ENCODE data around the gene USE1. TPM values are rescaled to one million over a fixed set of nuclear protein-coding genes. Genes with fewer than 3 reads are reported as not detected.

Gene USE1
- total and polyA plus RNA-seq, 2 of the 4 experiments (the other 2 are of a cell fraction): 17.2 to 24.2 TPM

- no peaks in the 10 kb centered on the region for H3K9me3 ChIP-seq (ENCODE audit: control insufficient read depth, insufficient read depth, low read length)
- ChIA-PET POLR2A (ENCODE audit: unreplicated experiment) (no interaction called here), CTCF (no interaction called here)
- BruUV-seq (replicated peaks): no TSS peak
- H3K4ac ChIP-seq (ENCODE audit: low read depth, low read length): no peak overlapping the region
- no peak overlapping the region for H3K27ac ChIP-seq (ENCODE audit: insufficient read depth, low read length)
- 87% methylated on average over 4 of the region's 24 CpGs; no CpG with 5 or more reads in 1 of the 2 experiments for WGBS, 2 experiments (ENCODE audit: extremely low coverage in 2 of 2, insufficient read length in 1 of 2)
- H3K9me1 ChIP-seq (ENCODE audit: insufficient read depth, low read length): peaks cover 6% of the 10 kb centered on the region; the same call in 1 of the 2 replicates
- no peak for ATAC-seq (ENCODE audit: low read depth)
- no peak overlapping the region for H4K91ac ChIP-seq (ENCODE audit: insufficient read depth, low read depth, low read length)
- TF ChIP-seq POLR2A (IDR thresholded peaks at IDR 0.05; ENCODE audit: low read depth, low read length) (no peak), FOS (IDR thresholded peaks at IDR 0.05; ENCODE audit: low read depth, low read length) (no peak), RCOR1 (IDR thresholded peaks at IDR 0.05; ENCODE audit: insufficient replicate concordance, low read length) (no peak), BHLHE40 (IDR thresholded peaks at IDR 0.05; ENCODE audit: low read depth, low read length) (no peak), RAD21 (IDR thresholded peaks at IDR 0.05; ENCODE audit: low read length) (no peak), CEBPB (IDR thresholded peaks at IDR 0.05; ENCODE audit: low read depth, low read length) (no peak), CTCF (conservative IDR thresholded peaks at IDR 0.05; ENCODE audit: low read depth, low read length) (no peak), CHD1 (IDR thresholded peaks at IDR 0.05; ENCODE audit: low read depth, low read length) (no peak), ELK1 (IDR thresholded peaks at IDR 0.05; ENCODE audit: borderline replicate concordance, low read depth, low read length) (no peak), MAZ (IDR thresholded peaks at IDR 0.05; ENCODE audit: borderline replicate concordance, low read depth, low read length) (no peak), NFE2L2 (IDR thresholded peaks at IDR 0.05; ENCODE audit: low read depth, low read length) (no peak), RFX5 (IDR thresholded peaks at IDR 0.05; ENCODE audit: low read depth, low read length) (no peak)
- TF ChIP-seq, protein P1, sequence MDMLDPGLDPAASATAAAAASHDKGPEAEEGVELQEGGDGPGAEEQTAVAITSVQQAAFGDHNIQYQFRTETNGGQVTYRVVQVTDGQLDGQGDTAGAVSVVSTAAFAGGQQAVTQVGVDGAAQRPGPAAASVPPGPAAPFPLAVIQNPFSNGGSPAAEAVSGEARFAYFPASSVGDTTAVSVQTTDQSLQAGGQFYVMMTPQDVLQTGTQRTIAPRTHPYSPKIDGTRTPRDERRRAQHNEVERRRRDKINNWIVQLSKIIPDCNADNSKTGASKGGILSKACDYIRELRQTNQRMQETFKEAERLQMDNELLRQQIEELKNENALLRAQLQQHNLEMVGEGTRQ (IDR thresholded peaks at IDR 0.05; ENCODE audit: low read depth, low read length): no peak
- H3K9ac ChIP-seq (ENCODE audit: low read depth, low read length): no peak overlapping the region
- H2AK9ac ChIP-seq (replicated peaks; ENCODE audit: low read depth, low read length, poor library complexity): no peak overlapping the region
- H2AFZ ChIP-seq (replicated peaks; ENCODE audit: low read length, poor library complexity): no peak overlapping the region
- no peak overlapping the region for H3K23ac ChIP-seq (ENCODE audit: low read depth, low read length)
- no peak overlapping the region for H2AK5ac ChIP-seq (ENCODE audit: low read depth, low read length)
- no peak overlapping the region for H4K8ac ChIP-seq (ENCODE audit: low read depth in 2 of 2, low read length in 2 of 2)
- no peak overlapping the region for H2BK20ac ChIP-seq (ENCODE audit: low read depth, low read length)
- no peak overlapping the region for H3K18ac ChIP-seq (ENCODE audit: low read depth, low read length)
- dilution Hi-C loops (cut with HindIII; ENCODE audit: low sequenced_read_pairs, unreplicated experiment): no loop called here
- in situ Hi-C loops (cut with MboI; ENCODE audit: low sequenced_read_pairs): no loop called here
- peaks cover 10% of the 10 kb centered on the region; the same call in 1 of the 2 replicates for H3K4me1 ChIP-seq (ENCODE audit: control insufficient read depth, insufficient read depth, low read length)
- no peak for DNase-seq
- no peak overlapping the region for H3K56ac ChIP-seq (ENCODE audit: extremely low read depth, insufficient read depth, low read length)
- no peak overlapping the region for H3K4me3 ChIP-seq (ENCODE audit: insufficient read depth, low read depth, low read length)
- no peak overlapping the region for H3K4me2 ChIP-seq (ENCODE audit: low read depth, low read length)
- H3K27me3 ChIP-seq (ENCODE audit: control insufficient read depth, insufficient read depth, low read length): no peaks in the 10 kb centered on the region
- H3K79me1 ChIP-seq (ENCODE audit: low read depth in 1 of 2, low read length in 2 of 2): peaks cover 32 to 63% of the 10 kb centered on the region in 2 experiments
- H2BK15ac ChIP-seq (ENCODE audit: low read depth, low read length): no peak overlapping the region
- no peak overlapping the region for H2BK5ac ChIP-seq (ENCODE audit: low read depth, low read length, poor library complexity, severe bottlenecking)
- no peak overlapping the region for H4K5ac ChIP-seq (ENCODE audit: low read depth, low read length)
- peaks cover 31% of the 10 kb centered on the region for H4K20me1 ChIP-seq (ENCODE audit: insufficient read depth, low read length)
- H2BK120ac ChIP-seq (ENCODE audit: low read depth, low read length): no peak overlapping the region
- no peak overlapping the region for H3K14ac ChIP-seq (replicated peaks; ENCODE audit: low read depth, low read length)
- intact Hi-C loops (cut with micrococcal nuclease): no loop called here
- H3K36me3 ChIP-seq (ENCODE audit: control insufficient read depth, insufficient read depth, low read length): peaks cover 19% of the 10 kb centered on the region
These were observed 25.1 kb downstream of the USE1 start for GRCh38 chr19:17240062-17240752.

Measured in IMR-90 (cell line).